ENCODE data around the gene DNASE1L2.

Gene DNASE1L2

GRCh38 chr16:2243031-2243528, 6.8 kb downstream of the DNASE1L2 start:
- Histone ChIP-seq H3K27me3 (ENCODE audit: insufficient read depth, insufficient read length) (no peaks in the 10 kb centered on the region), H3K4me3 (ENCODE audit: insufficient read length, low read depth) (no peak overlapping the region), H3K36me3 (ENCODE audit: insufficient read depth, insufficient read length, low read length) (peaks cover 77% of the 10 kb centered on the region), H3K9me3 (ENCODE audit: insufficient read depth, low read length) (no peaks in the 10 kb centered on the region), H3K9ac (ENCODE audit: insufficient read length, low read depth) (no peak overlapping the region), H3K4me1 (ENCODE audit: insufficient read depth, insufficient read length) (peaks cover 8% of the 10 kb centered on the region)
- DNase-seq (ENCODE audit: low read depth, low spot score): no peak
- TF ChIP-seq ZNF274 (IDR thresholded peaks at IDR 0.05; ENCODE audit: low read depth, low read length) (no peak), YY1 (IDR thresholded peaks at IDR 0.05; ENCODE audit: insufficient read depth, insufficient read length) (no peak), SUZ12 (IDR thresholded peaks at IDR 0.05; ENCODE audit: extremely low read depth, insufficient read depth, insufficient read length) (no peak)

DNA sequence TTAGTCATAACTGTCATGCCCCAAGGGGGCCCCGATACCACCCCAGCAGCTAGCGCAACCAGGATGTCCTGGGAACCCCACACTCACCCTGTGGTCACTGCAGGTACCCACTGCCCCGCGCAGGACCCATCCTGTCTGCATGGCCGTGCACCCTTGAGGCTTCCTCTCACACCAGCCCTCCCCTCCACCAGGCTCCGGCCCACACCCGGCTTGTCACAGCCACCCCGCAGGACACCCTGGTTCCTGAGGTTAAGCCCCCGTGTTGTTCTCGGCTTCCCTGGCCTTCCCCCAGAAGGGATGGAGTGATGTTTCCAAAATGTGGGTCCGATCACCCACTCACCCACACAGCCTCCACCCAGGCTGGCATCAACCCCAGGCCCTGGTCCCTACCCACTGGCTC, 7.5 kb downstream of the DNASE1L2 start:
- TF ChIP-seq SUZ12 (IDR thresholded peaks at IDR 0.05; ENCODE audit: extremely low read depth, insufficient read depth, insufficient read length) (no peak), ZNF274 (IDR thresholded peaks at IDR 0.05; ENCODE audit: low read depth, low read length) (no peak), YY1 (IDR thresholded peaks at IDR 0.05; ENCODE audit: insufficient read depth, insufficient read length) (no peak)
- peaks cover 3% of the 10 kb centered on the region for H3K4me1 ChIP-seq (ENCODE audit: insufficient read depth, insufficient read length)
- H3K4me3 ChIP-seq (ENCODE audit: insufficient read length, low read depth): no peak overlapping the region
- H3K36me3 ChIP-seq (ENCODE audit: insufficient read depth, insufficient read length, low read length): peaks cover 78% of the 10 kb centered on the region
- H3K27me3 ChIP-seq (ENCODE audit: insufficient read depth, insufficient read length): no peaks in the 10 kb centered on the region
- H3K9ac ChIP-seq (ENCODE audit: insufficient read length, low read depth): no peak overlapping the region
- DNase-seq (ENCODE audit: low read depth, low spot score): no peak
- H3K9me3 ChIP-seq (ENCODE audit: insufficient read depth, low read length): no peaks in the 10 kb centered on the region

GRCh38 chr16:2244301-2244700, 8.1 kb downstream of the DNASE1L2 start:
- no peaks in the 10 kb centered on the region for H3K9me3 ChIP-seq (ENCODE audit: insufficient read depth, low read length)
- peaks cover 3% of the 10 kb centered on the region for H3K4me1 ChIP-seq (ENCODE audit: insufficient read depth, insufficient read length)
- no peak for DNase-seq (ENCODE audit: low read depth, low spot score)
- H3K27me3 ChIP-seq (ENCODE audit: insufficient read depth, insufficient read length): no peaks in the 10 kb centered on the region
- H3K4me3 ChIP-seq (ENCODE audit: insufficient read length, low read depth): no peak overlapping the region
- TF ChIP-seq YY1 (IDR thresholded peaks at IDR 0.05; ENCODE audit: insufficient read depth, insufficient read length): no peak
- no peak overlapping the region for H3K9ac ChIP-seq (ENCODE audit: insufficient read length, low read depth)
- H3K36me3 ChIP-seq (ENCODE audit: insufficient read depth, insufficient read length, low read length): peaks cover 78% of the 10 kb centered on the region

DNA sequence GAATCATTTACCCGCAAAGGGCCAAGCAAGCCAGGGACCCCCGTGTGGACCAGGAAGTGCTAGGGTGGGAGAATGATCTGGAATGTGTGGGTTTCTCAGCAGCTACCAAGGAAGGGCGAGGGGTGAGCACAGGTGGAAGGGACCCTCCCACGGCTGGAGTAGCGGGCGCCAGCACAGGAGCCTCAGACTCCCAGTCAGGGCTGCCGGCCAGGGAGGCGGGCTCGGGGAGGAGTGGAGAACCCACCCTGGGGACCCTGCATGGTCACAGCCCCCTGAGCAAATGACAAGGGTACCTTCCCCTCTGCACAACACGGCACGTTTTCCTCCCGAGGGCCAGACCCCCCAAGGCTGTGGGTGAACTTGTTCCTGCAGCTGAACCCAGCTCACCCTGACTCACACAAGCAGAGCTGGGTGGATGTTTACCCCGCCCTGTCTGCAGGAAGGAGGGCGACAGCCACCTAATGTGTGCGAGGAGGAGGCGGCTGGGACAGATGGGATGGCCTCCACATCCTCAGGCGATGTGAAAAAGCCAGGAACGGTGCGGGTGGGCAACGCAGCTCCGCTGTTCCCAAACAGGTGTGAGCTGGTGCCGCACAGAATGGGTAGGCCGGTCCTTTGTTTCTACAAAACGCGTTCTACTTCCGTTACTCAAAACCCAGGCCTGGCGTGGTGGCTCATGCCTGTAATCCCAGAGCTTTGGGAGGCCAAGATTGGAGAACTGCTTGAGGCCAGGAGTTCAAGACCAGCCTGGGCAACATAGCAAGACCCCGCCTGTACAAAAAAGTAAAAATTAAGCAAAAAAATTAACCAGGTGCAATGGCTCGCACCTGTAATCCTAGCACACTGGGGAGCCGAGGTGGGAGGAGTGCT, 8.9 kb downstream of the DNASE1L2 start:
- H3K27me3 ChIP-seq (ENCODE audit: insufficient read depth, insufficient read length): no peaks in the 10 kb centered on the region
- H3K36me3 ChIP-seq (ENCODE audit: insufficient read depth, insufficient read length, low read length): peaks cover 73% of the 10 kb centered on the region
- H3K4me3 ChIP-seq (ENCODE audit: insufficient read length, low read depth): no peak overlapping the region
- no peaks in the 10 kb centered on the region for H3K9me3 ChIP-seq (ENCODE audit: insufficient read depth, low read length)
- peaks cover 3% of the 10 kb centered on the region for H3K4me1 ChIP-seq (ENCODE audit: insufficient read depth, insufficient read length)
- H3K9ac ChIP-seq (ENCODE audit: insufficient read length, low read depth): no peak overlapping the region
- no peak for DNase-seq (ENCODE audit: low read depth, low spot score)
- TF ChIP-seq SUZ12 (IDR thresholded peaks at IDR 0.05; ENCODE audit: extremely low read depth, insufficient read depth, insufficient read length): no peak
- no peak for TF ChIP-seq ZNF274 (IDR thresholded peaks at IDR 0.05; ENCODE audit: low read depth, low read length)
- no peak for TF ChIP-seq YY1 (IDR thresholded peaks at IDR 0.05; ENCODE audit: insufficient read depth, insufficient read length)

- Histone ChIP-seq H3K9me3 (ENCODE audit: insufficient read depth, low read length) (no peaks in the 10 kb centered on the region), H3K4me3 (ENCODE audit: insufficient read length, low read depth) (no peak overlapping the region), H3K4me1 (ENCODE audit: insufficient read depth, insufficient read length) (peaks cover 3% of the 10 kb centered on the region), H3K9ac (ENCODE audit: insufficient read length, low read depth) (no peak overlapping the region), H3K36me3 (ENCODE audit: insufficient read depth, insufficient read length, low read length) (peaks cover 67% of the 10 kb centered on the region), H3K27me3 (ENCODE audit: insufficient read depth, insufficient read length) (no peaks in the 10 kb centered on the region)
- DNase-seq (ENCODE audit: low read depth, low spot score): no peak
- no peak for TF ChIP-seq ZNF274 (IDR thresholded peaks at IDR 0.05; ENCODE audit: low read depth, low read length)
- TF ChIP-seq SUZ12 (IDR thresholded peaks at IDR 0.05; ENCODE audit: extremely low read depth, insufficient read depth, insufficient read length): no peak
- no peak for TF ChIP-seq YY1 (IDR thresholded peaks at IDR 0.05; ENCODE audit: insufficient read depth, insufficient read length)
Observed at GRCh38 chr16:2246301-2246885, 10.1 kb downstream of the DNASE1L2 start.

GRCh38 chr16:2250652-2251295, 14.5 kb downstream of the DNASE1L2 start:
- H3K36me3 ChIP-seq (ENCODE audit: insufficient read depth, insufficient read length, low read length): peaks cover 67% of the 10 kb centered on the region
- peak overlapping the region; percentile 89 for H3K4me3 ChIP-seq (ENCODE audit: insufficient read length, low read depth)
- H3K9ac ChIP-seq (ENCODE audit: insufficient read length, low read depth): peak overlapping the region; percentile 96
- H3K9me3 ChIP-seq (ENCODE audit: insufficient read depth, low read length): no peaks in the 10 kb centered on the region
- H3K27me3 ChIP-seq (ENCODE audit: insufficient read depth, insufficient read length): no peaks in the 10 kb centered on the region
- no peaks in the 10 kb centered on the region for H3K4me1 ChIP-seq (ENCODE audit: insufficient read depth, insufficient read length)
- no peak for DNase-seq (ENCODE audit: low read depth, low spot score)
- no peak for TF ChIP-seq SUZ12 (IDR thresholded peaks at IDR 0.05; ENCODE audit: extremely low read depth, insufficient read depth, insufficient read length)
- TF ChIP-seq ZNF274 (IDR thresholded peaks at IDR 0.05; ENCODE audit: low read depth, low read length): no peak
- TF ChIP-seq YY1 (IDR thresholded peaks at IDR 0.05; ENCODE audit: insufficient read depth, insufficient read length): no peak

All from NT2/D1 (cell line).